ENCODE results near the gene ADAM19.
"Not testable (repeated sequence)": the region's sequence is repeated elsewhere in the genome, so short reads cannot be mapped to it uniquely, and the experiment has no call there.

Gene ADAM19

DNA sequence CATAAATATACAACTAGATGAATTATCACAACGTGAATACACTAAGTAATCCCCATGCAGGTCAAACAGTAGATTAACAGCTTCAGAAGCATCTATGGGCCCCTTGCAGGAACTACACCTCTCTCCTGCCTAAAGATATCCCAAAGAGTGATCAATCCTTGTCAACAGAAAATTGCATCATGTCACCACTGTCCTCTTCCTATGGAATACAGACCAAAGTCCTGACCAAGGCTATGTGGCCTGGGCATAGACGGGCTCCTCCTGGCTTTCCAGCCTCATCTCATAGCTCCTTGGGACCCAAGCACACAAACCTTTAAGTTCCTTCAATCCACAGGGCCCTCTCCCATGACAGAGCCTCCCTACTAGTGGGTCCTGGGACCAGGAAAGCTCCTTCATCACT lies 90.2 kb downstream of the ADAM19 start:
- DNase-seq (ENCODE audit: low read depth): no peak

DNA sequence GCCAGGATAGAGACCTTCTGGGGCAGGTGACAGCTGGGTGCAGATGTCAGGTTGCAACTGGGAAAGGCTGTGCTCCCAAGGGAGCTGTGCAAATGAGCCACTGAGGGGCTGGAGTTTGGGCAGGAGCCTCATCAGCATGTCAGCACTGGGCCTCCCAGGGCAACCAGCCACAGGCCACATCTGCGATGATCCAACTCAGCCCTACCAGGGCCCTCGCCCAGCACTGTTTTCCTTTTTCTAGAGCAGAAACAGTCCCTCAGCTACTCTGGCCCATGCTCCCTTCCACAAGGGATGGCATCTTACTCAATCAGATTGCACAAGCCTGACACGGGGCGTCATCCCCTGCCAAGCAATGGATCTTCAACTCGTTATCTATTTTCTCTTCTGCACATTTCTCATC lies 90.8 kb downstream of the ADAM19 start:
- DNase-seq (ENCODE audit: low read depth): no peak

DNA sequence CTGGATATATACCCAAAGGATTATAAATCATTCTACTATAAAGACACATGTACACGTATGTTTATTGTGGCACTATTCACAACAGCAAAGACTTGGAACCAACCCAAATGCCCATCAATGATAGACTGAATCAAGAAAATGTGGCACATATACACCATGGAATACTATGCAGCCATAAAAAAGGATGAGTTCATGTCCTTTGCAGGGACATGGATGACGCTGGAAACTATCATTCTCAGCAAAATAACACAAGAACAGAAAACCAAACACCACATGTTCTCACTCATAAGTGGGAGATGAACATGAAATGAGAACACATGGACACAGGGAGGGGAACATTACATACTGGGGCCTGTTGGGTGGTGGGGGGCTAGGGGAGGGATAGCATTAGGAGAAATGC lies 92.9 kb downstream of the ADAM19 start:
- not testable (repeated sequence) for DNase-seq (ENCODE audit: low read depth)

DNA sequence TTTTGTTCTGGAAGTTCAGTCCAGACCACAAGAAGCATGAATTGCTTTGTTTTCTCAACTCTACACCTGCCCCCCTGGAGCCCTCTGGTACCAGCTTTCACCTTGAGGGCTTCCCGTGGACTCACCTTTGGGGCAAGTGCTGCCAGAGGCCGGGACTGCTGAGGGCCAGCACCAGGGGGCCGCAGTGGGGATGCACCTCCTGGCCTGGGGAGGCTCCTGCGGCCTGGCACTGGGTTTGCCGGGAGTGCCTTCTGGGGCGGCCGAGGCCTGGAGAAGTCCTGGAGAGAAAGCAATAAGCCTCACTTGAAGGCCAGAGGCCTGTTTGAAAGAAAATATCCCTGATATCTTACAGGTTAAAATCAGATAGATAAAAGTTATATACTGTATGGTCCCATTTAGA lies 93.9 kb downstream of the ADAM19 start:
- no peak for DNase-seq (ENCODE audit: low read depth)

DNA sequence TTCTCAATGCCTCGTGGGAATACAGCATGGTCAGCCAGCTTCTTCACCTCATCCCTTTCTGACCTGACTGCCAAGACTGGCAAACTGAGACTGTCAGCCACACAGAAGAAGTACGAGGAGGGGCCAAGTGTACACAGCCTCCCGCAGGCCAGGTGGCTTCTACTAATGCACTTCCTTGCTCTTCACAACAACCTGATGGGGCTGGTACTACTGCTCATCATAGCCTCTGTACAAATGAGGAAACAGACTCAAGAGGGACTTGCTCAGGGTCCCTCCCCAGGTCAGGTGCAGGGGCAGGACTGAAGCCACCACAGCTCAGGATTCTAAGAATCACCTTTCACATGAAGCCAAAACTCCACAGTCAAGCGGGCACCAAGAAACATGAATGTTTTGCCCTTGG lies 94.3 kb downstream of the ADAM19 start:
- DNase-seq (ENCODE audit: low read depth): no peak

DNA sequence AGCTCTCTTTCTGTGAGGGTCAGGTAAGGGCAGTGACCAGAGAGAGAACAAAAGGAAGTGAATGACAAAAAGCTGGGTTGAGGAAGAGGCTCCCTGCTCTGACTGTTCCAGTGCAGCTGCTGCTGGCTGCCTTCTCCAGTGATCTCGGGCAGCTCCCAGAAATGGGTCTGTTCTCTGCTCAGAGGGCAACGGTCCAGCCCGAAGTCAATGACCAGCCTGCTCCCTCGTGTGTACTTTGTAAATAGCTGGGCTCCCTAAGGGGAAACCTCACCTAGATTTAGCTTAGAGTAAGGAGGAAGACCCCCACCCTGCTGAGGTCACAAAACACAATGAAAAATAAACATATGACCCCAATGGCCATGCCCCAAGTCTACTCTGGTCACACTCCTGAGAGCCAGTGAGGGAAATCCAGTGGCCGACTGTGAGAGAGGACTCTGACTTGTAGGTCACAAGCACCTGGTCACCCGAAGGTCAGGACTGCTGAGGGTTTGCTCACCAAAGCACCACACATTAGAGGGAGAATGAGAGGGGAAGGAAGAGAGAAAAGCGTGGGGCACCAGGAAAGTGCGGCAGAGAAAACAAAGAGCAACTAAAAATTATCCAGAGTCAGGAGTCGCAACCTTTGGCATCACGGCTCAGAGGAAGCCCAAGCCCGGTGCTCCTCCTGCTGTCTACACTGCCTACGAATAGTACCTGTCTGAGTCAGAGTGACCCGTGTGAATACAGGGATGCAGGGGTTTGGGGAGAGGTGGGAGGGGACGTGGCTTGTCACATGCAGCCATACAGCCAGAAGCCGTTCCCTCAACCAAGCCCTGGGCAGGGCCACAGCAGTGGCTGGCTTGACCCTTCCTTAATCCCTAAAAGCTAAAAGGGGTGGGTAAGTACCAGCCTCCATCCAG lies 95.7 kb downstream of the ADAM19 start:
- no peak for DNase-seq (ENCODE audit: low read depth)

DNA sequence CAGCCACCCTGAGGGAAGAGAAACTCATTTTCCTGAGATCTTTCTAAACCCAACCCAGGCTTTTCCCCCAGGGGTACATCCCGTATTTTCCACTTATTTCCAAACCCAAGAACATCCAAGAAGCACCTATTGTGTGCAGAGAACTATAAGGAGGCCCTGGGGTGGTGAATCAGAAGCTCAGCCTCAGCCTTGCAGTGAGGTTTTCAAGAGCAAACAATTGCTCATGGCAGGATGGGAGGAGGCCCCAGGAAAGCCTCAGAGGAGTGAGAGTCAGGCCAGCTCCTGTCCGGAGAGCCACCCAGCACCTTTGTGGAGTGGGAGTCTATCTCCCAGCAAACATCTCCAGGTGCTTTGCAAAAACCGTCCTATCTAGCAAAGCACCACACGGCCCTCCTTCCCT lies 96.4 kb downstream of the ADAM19 start:
- no peak for DNase-seq (ENCODE audit: low read depth)

DNA sequence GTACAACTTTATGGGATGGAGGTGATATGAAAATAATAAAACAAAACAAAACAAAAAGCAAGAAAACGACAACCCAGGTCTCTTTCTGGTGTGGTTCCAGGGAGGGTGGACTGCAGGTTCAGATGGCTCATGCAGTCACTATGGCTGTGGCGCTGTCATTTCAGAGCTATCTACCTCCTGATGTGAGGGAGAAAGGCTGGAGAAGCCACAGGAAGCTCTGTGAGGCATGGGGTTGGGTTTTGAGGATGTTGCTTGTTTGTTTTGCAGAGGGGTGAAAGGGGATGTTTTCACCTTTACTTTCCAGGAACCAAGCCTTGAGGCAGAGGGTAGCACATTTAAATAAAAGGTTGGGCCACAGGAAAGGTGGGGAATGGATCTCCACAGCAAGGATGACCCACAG lies 96.8 kb downstream of the ADAM19 start:
- no peak for DNase-seq (ENCODE audit: low read depth)

DNA sequence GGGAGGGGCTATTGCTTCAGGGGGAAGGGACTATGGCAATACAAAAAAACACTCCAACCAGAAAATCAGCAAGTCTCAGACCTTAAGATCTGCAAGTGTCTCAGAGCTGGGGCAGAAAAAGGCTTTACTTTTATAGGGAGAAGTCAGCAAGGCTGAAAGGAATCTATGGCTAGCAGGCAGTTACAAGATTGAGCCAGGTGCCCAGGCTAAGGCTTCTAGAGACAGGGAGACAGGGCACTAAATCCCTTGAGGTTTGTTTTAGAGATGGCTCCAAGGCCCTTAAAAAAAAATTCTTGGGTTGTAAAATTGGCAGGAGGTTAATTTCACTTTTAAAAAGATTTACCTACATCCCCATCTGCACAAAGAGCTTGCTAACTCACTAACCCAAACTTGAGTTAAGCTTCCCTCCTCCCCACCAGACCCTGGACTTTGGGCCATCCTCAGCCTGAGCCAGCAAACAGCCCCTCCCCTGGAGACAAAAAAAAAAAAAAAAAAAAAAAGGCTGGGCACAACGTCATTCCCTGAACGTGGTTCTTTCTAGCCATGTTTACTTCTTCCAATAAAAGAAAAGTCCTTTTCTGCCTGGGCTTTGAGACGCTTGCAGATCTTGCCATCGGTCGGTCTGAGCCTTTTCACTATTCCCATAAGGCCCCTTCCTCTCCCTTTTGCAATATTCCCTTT lies 97.6 kb downstream of the ADAM19 start:
- no peak for DNase-seq (ENCODE audit: low read depth)

DNA sequence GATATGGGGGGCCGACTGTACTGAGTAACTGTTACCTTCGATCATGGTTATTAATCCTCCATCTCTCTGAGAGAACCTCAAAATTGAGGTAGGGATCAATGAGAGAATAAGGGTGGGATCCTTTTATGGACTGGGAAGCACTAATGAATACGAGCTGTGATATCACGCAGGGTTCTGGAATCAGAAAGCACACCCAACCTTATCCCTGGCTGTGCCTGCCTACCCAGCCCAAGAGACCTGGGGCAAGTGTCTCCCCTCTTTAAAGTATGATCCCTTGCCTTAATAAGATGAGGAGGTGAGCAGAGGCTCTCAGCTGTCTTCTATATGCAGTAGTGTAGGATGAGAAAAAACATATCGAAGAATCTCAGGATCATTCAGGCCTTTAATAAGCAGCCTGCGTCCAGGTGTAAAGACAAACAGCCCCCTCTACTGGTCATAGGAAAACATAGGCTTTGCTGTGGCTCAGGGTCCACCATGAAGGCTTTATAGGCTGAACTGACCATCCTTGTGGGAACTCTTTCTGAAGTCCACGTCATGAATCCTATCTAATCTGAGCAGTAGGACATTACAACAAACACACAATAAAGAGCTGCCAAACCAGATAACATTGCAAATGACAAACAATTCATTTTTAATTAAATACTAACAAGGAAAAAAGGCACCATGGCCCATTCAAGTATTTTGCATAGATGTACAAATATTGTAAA lies 98.7 kb downstream of the ADAM19 start:
- DNase-seq (ENCODE audit: low read depth): no peak

DNA sequence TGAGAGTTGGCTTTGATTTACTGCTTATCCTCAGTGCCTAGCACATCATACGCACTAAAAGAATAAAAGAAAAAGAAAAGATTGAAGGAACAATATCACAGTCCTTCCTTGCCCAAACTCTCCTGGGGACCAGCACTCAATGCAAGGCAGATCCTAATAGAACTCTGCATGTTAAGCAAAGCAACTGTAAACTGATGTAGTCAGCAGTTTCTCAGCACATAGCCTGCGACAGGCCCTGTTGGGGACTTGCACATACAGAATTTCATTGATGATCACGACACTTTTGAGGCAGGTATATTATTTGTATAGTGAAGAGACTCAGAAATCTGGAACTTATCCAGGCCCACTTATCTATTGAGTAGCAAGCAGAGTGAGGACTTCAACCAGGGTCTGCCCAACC lies 100.1 kb downstream of the ADAM19 start:
- DNase-seq (ENCODE audit: low read depth): no peak

DNA sequence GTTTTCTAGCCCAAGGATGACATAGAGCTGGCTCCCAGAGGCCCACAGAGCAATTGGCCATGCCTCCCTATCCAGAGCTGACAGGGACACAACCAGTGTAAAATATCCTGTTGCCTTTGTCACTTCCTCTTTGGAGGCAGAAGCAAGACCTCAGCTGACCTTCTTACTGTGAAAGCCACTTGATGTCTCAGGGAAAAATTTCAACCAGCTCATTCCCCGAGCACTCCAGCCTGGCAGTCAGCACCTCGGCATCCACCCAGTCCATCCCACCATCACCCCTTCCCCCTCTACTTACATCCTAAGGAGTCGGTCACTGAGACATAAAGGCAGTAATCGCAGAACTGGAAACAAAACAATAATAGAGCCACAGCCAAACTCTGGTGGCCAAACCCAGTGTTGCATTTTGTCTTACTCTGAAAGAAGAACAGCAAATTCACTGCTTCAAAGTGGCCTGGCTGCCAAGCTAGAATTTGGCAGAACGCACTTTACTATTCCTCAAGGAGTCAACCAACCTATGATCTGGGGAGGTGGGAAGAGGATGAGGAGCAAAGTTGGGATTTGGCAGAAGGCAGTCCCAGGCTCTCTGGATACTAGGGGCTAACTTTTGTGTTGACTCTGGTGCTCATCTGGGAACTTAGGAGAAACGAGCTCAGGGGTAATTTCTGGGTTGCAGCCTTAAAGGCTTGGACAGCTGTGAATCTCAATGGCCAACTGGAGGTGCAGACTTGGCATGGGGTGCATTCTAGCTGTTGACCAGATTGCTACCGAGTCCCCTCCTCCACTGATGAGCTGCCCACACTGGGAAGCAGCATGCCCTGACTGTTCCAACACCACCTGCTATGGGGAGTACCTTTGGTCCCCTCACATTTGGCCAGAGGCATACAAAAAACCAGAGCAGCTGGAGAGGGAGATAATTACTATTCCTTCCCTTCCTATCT lies 101.9 kb downstream of the ADAM19 start:
- no peak for DNase-seq (ENCODE audit: low read depth)

DNA sequence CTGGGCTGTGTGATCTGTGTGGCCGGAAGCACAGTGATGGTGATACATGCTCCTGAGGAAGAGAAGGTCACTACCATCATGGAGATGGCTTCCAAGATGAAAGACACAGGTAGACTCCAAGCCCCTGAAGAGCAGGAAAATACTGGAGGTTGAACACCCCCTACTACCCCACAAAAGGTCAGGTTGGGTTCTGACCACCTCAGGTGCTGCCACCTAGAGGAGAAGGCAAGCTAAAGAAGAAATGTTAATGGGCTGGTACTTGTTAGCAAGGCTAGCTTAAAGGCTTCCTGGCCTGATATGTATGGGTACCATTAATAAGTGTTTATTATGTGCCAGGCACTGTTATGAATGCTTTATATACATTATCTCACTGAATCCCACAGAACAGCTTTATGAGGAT lies 103.9 kb downstream of the ADAM19 start:
- no peak for DNase-seq (ENCODE audit: low read depth)

DNA sequence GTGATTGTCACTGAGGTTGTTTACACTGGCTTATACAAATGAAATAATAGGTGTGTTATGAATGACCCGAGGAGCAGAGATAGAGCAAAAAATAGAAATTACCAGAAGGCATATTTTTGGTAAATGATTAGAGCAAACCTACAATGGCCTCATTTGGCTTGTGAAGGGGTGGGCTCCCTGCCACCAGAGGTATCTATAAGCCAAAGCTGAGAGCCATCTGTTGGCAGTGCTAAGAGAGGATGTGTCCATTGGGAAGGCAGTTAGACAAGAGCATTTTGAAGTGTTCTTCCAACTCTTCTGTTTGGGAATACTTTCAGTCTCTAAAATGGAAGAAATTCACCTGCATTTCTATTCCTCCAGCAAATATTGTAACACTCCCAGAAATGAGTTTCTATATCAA lies 104.9 kb downstream of the ADAM19 start:
- no peak for DNase-seq (ENCODE audit: low read depth)

DNA sequence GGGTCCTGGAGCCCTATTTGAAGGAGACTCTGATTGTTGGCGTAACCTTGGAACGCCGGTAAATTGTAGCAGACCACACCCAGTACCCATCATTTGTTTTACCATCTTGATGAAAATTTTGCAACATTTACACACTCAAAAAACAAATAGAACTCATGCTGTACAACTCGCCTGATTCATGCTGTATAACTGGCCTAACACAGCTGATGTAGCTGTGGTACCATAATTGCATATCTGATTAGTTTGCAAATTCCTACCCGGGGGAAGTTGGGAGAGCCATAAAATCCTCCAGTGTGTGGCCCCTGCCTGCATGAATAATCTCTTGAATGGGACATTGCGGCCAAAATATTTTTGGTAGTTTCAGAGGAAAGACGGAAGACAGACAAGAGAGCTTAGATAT lies 105.9 kb downstream of the ADAM19 start:
- no peak for DNase-seq (ENCODE audit: low read depth)

DNA sequence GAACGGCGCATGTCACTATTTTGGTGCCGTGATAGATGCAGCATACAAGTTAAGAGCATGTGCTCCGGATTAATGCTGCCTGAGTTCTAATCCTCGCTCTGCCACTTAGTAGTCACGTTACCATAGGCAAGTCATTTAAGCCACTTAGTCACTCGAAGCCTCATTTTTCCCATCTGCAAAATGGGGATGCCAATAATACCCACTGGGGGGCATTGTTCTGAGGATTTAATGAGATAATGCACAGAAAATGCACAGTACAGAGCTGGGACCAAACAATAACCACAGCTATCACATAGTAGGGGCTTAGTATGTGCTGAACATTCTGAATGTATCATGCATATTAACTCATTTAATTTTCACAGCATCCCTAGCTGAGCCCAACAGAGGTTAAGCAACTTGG lies 106.5 kb downstream of the ADAM19 start:
- no peak for DNase-seq (ENCODE audit: low read depth)

DNA sequence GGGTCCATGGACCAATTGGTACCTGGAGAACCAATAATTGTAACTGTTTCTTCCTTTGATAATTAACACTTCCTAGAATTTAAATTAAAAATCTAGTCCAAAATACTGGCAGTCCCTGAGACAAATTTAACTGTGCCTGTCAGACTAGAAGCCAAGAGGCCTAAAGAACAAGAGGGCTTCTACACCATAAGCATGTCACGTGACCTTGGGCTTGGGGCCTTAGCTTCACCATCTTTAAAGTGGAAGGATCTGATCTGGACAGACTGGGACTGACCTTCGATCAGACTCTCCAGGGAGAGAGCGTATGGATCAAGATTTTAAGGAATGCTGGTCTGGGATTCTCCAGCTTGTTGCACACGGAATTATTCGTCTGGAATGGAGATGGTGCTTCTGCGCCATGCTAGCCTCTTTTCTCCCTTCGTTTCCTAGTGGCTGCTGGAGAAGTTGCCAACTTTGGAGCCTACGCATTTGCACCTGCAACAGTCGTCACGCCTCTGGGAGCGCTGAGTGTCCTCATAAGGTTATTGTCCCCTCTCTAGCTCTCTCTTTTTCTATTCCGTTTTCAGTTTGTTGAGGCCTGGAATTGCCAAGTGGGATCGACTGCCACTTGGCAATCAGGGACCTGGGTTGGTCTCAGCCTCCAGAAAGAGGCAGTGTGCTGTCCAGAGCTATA lies 107.1 kb downstream of the ADAM19 start:
- no peak for DNase-seq (ENCODE audit: low read depth)

DNA sequence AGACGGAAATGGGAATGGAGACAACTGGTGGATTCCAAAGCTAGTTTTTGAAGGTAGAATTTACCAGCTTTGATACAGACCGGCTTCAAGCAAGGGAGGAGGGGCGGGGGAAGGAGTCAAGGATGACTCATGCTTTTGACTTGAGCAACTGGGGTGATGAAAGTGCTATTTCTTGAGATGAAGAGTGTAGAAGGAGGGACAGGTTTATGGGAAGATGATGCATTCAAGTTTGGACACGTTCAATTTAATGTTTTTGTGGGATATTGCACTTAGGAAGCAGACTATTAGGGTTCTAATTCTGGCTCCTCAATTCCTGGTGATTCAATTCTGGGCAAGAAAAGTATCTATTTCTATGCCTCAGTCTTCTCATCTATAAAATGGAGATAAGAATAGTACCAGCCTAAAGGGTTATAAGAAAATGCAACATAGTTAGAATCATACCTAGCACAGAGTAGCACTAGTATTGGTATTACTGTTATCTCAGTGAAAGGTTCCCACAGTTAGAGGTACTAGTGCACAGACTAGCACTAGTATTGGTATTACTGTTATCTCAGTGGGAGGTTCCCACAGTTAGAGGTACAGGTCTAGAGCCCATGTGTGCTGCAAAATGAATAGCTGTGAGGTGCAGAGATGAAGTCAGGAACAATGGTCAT lies 110.9 kb downstream of the ADAM19 start:
- no peak for DNase-seq (ENCODE audit: low read depth)

DNA sequence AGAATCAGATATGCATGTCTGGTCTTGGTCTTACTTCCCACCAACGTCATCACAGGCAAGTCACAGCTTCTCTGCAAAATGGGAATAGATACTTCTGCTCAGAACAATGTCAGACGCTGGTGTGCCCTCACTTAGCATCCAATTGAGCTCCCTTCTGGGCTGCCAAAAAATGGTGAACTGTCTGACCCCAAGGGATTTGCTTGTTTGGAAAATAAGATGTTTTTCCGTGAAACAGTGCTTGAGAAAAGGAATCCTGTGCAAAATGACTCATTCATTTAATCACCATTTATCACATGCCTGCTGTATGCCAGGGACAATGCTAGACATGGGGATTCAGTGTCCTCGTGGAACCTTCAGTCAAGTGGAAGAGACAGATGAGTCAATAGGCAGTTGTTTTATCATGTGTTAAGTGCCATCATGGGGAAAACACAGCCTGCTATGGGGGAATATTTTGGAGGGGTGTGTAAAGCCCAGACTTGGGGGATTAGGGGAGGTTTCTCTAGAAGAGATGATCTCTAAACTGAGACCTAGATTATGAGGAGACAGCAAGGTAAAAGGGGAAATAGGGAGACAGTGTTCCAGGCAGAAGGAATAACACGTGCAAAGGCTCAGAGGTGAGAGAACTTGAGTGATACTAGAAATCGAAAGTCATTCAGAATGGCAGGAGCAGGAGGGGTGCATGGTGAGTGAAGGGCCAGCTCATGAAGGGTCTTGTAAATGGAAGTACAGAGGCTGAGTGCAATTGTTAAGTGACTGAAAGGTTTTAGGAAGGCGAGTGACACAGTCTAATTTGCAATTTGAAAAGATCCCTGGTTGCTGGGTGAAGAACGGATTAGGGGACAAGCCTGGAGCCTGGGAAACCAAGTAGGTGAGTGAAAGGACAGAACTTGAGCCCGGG lies 111.7 kb downstream of the ADAM19 start:
- no peak for DNase-seq (ENCODE audit: low read depth)

DNA sequence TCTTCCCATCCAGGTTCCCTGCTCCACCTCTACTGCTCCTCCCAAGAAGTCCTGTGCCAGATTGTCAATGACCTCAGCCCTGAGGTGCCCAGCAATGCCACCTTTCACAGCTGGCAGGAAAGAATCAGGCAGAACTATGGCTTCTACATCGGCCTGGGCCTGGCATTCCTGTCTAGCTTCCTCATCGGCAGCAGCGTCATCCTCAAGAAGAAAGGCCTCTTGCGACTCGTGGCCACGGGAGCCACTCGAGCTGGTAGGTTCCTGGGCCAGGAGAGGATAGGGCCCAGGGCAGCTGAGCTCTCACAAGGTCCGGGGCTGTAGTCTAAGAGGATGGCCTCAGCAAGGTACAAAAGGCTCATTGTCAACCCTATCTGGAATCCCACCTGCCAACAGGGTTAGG lies 112.5 kb downstream of the ADAM19 start:
- no peak for DNase-seq (ENCODE audit: low read depth)

Data from stimulated activated CD8-positive, alpha-beta memory T cell treated with anti-CD3 and anti-CD28 coated beads, Interleukin-12 subunit alpha, Interleukin-12 subunit beta, amount 100 ng/mL, for 1 hour (primary cell).